Measurements from ENCODE around the gene ZGLP1. TPM values are rescaled to one million over a fixed set of nuclear protein-coding genes. Genes with fewer than 3 reads are reported as not detected.
A peak's percentile ranks its signal among the peaks of the same experiment; 100 is the strongest.

Gene ZGLP1
- total and polyA plus RNA-seq, 2 of the 13 experiments (the other 11 are each of a cell fraction or from before 2014, with no cell fraction given) = 2.4 to 3.0 TPM

DNA sequence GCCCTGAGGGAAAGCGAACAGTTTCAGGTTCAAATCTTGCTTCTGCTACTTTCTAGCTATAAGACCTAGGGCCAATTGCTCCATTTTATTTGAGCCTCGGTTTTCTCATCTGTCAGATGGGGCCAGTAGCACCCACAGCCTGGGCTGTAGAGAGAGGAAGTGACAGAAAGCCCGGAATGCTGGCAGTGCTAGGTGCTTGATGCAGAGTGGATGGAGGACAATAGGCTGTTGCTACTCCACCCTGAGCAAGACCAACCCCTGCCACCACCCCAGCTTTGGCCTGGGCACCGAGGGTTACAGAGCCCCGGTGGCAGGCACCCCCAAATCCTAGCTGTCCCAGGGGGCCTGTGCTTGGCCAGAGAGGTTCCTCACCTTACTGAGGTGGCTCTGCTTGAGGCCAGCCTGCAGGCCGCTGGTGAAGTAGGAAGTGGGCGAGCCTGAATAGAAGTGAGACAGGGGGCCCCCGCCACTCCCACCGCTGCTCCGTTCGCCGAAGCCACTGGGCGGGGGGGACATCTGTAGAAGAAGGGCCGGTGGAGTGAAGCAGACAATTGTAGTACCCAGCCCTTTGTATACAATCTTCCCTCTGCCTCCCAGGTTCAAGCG lies 8.3 kb upstream of the ZGLP1 start:
- no peak for FAIRE-seq
- ATAC-seq = no peak
- intact Hi-C loops (cut with micrococcal nuclease; ENCODE audit: unreplicated experiment) = no loop called here
- no peak overlapping the region for H3K4me2 ChIP-seq (ENCODE audit: low read depth, low read length)
- H3K4me3 ChIP-seq (replicated peaks in 1 of 3; ENCODE audit: insufficient read depth in 1 of 3, low read depth in 2 of 3, low read length in 3 of 3) = no peak overlapping the region
- H4K20me1 ChIP-seq (ENCODE audit: insufficient read depth, low read length) = no peaks in the 10 kb centered on the region; the same call in 1 of the 2 replicates
- no peak overlapping the region for H2AFZ ChIP-seq (ENCODE audit: low read length)
- peaks cover 24 to 50% of the 10 kb centered on the region in 2 experiments for H3K36me3 ChIP-seq (replicated peaks in 1 of 2; ENCODE audit: control insufficient read depth in 1 of 2, insufficient read depth in 2 of 2, low read length in 2 of 2)
- ChIA-PET POLR2A (interaction anchor here (1.3 to 5.1 kb wide), 2 partner anchors 14 to 16 kb away, joined by 4 to 24 read pairs; partner anchors contain the start of gene RAVER1), CTCF (ENCODE audit: low intra/inter-chr PET ratio, low total read pairs) (no interaction called here)
- no peaks in the 10 kb centered on the region for H3K9me3 ChIP-seq (ENCODE audit: low read length)
- in situ Hi-C loops (cut with HindIII; ENCODE audit: extremely low pct_ligation_motif_present, low pct_unique_long_range_greater_than_20kb) = no loop called here
- peaks cover 17% of the 10 kb centered on the region for H3K4me1 ChIP-seq (ENCODE audit: insufficient read depth, low read length)
- no peak overlapping the region for H3K9ac ChIP-seq (ENCODE audit: insufficient read depth, low read depth, low read length)
- no peak for TF ChIP-seq ZNF451 (CRISPR knock-in tag; IDR thresholded peaks at IDR 0.05)
- TF ChIP-seq, protein P1, sequence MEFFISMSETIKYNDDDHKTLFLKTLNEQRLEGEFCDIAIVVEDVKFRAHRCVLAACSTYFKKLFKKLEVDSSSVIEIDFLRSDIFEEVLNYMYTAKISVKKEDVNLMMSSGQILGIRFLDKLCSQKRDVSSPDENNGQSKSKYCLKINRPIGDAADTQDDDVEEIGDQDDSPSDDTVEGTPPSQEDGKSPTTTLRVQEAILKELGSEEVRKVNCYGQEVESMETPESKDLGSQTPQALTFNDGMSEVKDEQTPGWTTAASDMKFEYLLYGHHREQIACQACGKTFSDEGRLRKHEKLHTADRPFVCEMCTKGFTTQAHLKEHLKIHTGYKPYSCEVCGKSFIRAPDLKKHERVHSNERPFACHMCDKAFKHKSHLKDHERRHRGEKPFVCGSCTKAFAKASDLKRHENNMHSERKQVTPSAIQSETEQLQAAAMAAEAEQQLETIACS (CRISPR knock-in tag; IDR thresholded peaks at IDR 0.05) = no peak
- peak; percentile 73 for TF ChIP-seq ZNF629 (CRISPR knock-in tag; conservative IDR thresholded peaks at IDR 0.05)
- TF ChIP-seq AGO2 (optimal IDR thresholded peaks at IDR 0.05; ENCODE audit: low read depth, low read length) = peak; percentile 49
- no peak for TF ChIP-seq ZNF430 (CRISPR knock-in tag; IDR thresholded peaks at IDR 0.05)
- no TSS peak for BruUV-seq (replicated peaks)
- no peaks in the 10 kb centered on the region; a peak in 1 of 5 replicates for H3K27me3 ChIP-seq (ENCODE audit: control insufficient read depth in 1 of 2, insufficient read depth in 2 of 2, low read length in 2 of 2)
- DNase-seq (ENCODE audit: low spot score) = no peak
- H3K79me2 ChIP-seq (ENCODE audit: insufficient read depth, low read length) = peaks cover 5% of the 10 kb centered on the region
- 96% methylated on average over 14 of the region's 15 CpGs for WGBS (ENCODE audit: low lambda C conversion rate)
- no peak overlapping the region for H3K27ac ChIP-seq (ENCODE audit: extremely low read length, insufficient read depth, low read length)

All from HepG2 (cell line).